HS-5 (cell line): ENCODE data around the gene MSRB2.
"Not testable (repeated sequence)": the region's sequence is repeated elsewhere in the genome, so short reads cannot be mapped to it uniquely, and the experiment has no call there.

Experiments
- DNase-seq: peaks from one replicate; pipeline ENCODE4 v3.0.0-alpha.2; 2012; ENCODE audit warnings: low read depth

Gene MSRB2

GRCh38 chr10:23095404-23095965 lies at the start of gene MSRB2:
MSRB2 (plus strand) TSS chr10:23095579; CDS start chr10:23095609, 30 bp downstream.
- peak; percentile 38 for DNase-seq

DNA sequence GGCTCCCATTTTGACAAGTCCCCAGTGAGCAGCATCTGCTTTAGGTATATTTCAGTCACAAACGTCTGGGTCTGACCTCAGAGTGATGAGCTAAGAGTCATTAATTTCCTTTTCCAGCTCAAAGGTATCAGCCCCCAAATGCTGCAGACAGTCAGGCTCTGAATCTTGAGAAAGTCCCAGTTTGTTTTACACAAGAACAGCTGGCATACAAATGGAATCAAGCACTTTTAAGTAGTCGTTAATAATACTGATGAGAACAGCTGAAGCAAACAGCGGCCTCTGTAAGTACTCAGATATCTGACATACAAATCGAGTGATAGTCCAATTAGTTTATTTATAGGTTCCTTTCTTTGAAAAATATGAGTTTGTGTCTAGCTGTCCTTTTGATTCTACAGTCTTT lies 49.4 kb upstream of the MSRB2 start:
- DNase-seq = no peak

- DNase-seq = no peak
Observed at GRCh38 chr10:23047201-23048050, 48.0 kb upstream of the MSRB2 start.

DNA sequence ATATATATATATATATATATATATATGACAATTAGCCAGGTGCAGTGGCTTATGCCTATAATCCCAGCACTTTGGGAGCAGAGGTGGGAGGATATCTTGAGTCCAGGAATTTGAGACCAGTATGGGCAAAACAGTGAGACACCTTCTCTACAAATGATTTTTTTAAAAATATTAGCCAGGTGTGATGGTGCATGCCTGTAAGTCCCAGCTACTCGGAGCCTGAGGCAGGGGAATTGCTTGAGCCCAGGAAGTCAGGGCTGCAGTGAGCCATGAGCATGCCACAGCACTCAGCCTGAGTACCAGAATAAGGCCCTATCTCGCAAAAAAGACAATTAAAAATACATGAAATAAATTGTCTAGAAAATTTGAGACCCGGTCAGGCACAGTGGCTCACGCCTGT lies 47.2 kb upstream of the MSRB2 start:
- DNase-seq = no peak

GRCh38 chr10:23051278-23051677 lies 44.1 kb upstream of the MSRB2 start:
- DNase-seq = no peak

DNA sequence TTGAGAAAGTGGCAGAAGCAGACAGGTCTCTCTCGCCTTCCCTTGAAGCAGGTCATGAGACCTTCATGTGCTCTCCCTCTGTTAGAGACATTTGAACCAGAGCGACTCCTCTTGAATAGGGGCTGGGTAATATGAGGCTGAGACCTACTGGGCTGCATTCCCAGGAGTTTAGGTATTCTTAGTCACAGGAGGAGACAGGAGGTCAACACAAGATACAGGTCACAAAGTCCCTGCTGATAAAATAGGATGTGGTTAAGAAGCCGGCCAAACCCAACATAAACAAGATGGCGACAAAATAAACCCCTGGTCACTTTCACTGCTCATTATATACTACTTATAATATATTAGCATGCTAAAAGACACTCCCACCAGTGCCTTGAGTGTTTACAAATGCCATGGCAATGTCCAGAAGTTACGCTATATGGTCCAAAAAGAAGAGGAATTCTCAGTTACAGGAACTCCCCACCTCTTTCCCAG lies 43.5 kb upstream of the MSRB2 start:
- DNase-seq = no peak

GRCh38 chr10:23053036-23053435 lies 42.3 kb upstream of the MSRB2 start:
- DNase-seq = no peak

DNA sequence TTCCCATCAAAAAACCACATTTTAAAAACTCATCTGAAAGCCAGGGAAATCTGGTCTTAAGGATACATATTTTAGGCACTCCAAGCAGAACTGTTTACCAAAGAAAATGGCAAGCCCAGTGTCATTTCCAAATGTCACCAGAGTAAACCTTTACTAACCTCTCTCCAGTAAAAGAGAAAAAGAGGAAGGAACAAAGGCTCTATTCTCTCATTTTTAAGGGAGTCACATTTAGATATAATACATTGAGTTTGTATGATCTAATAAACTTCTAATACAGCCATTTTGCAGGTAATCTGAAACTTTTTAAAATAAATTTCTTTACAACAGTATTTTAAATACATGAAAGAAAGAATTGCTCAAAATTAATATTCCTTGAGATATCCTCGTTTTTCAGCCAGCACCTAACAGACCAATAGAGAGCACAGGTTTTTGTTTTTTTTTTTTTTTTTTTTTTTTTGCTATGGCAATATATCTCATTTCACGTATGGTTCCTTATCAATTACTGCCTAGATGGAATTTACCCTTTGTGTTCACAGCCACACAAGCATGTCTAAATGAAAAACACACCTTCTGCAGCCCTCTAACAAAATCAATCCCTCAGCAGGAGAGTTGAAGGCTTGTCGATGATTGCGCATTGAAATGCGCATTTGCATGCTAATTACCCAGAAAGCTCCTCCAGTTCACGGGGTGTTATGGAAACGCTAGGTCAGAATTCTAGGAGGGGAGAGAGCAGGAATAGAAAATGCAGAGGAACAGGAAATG lies 39.8 kb upstream of the MSRB2 start:
- no peak for DNase-seq

DNA sequence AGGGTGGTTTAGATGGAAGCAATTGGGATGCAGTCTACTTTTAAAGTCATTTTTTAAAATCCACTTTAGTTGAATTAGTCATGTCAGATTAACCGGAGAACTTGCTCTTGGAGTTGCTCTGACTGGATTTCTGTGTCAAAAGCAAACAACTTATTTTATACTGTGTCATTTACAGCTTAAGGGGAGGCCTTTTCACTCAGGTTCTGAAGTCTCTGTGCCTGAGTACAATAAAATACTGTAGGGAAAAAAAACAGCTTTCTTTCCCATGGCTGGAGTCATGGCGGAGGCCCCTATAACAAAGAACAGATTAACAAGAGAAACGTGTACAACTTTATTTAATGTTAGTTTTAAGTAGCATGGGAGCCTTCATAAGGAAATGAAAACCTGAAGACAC lies 39.2 kb upstream of the MSRB2 start:
- DNase-seq = no peak

- DNase-seq = no peak
Observed at GRCh38 chr10:23058366-23058765, 37.0 kb upstream of the MSRB2 start.

- DNase-seq = no peak
Observed at GRCh38 chr10:23060918-23061317, 34.5 kb upstream of the MSRB2 start.

DNA sequence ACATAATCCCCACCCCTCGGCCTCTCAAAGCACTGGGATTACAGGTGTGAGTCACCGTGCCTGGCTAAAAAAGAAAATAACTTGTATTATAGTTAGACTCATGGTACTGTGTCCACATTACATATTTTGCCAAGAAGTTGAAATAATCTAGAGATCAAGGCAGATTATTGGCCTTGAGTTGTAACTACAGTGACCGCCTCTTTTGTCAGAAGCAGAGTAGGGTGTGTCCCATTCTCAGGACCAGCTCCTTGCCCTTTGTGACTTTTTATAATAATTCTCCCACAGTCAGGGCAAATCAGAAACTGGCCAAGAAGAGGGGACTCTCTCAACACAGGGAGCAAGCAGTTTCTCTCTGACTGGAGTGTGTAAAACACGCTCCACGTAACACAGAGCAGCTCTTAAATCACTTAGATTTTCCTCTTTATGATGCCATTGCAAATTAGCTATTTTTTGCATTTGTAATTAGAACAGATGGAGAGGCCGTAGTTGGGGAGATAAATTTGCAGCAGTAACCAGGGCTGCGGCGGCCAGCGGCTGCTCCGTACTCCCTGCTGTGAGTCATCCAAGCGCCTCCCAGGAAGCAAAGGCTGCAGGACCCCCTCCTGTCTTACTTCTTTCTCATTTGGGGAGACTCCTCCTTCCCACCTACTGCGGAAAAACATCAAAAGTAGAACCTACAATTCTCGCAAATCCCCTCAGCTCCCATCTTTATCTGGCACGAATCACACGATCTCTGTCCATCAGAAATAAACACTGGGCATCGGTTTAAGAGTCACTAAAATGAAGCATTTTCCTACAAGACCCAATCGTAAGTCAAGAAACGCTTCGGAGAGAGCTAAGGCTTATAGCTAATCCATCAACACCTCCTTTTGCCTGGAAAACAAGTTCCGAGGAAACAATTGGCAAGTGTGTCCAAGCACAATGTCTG lies 32.1 kb upstream of the MSRB2 start:
- DNase-seq = no peak

DNA sequence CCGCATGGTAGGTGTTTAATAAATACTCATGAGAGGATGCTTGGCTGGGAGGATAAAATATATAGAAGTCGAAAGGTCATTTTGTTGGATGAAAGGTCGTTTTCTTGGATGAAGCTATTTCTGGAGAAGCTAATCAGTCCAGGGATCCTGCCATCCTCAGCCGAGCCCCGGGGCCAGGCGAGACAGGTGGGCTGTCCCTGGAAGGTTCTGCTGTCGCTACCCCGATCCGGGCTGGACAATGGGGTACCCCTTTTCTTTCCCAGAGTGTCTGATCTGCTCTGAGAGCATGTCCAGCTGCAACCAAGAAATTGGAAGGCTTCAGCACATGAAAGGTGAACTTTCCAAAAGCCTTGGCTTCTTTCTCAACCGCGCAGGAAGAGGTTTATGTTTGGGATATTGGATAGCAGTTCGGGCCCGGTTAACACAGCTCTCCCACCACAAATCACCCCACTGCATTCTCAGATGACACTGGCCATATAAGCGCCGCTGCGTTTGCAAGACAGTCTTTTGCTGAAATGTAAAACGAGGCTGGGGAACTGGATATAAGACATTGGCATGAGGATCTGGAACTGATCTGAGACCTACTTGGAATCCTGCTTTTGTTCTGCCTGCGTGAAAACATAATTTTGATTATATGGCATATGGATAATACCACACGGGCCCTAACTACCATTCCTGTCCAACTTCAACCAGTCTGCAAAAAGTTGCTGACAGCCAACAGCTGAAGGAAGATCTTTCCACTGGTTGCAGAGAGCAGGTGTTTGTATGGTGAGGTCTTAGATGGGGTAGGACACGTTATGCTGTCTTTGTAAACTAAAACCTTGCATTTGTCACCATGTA lies 31.2 kb upstream of the MSRB2 start:
- DNase-seq = no peak

GRCh38 chr10:23064813-23065114 lies 30.6 kb upstream of the MSRB2 start:
- not testable (repeated sequence) for DNase-seq

DNA sequence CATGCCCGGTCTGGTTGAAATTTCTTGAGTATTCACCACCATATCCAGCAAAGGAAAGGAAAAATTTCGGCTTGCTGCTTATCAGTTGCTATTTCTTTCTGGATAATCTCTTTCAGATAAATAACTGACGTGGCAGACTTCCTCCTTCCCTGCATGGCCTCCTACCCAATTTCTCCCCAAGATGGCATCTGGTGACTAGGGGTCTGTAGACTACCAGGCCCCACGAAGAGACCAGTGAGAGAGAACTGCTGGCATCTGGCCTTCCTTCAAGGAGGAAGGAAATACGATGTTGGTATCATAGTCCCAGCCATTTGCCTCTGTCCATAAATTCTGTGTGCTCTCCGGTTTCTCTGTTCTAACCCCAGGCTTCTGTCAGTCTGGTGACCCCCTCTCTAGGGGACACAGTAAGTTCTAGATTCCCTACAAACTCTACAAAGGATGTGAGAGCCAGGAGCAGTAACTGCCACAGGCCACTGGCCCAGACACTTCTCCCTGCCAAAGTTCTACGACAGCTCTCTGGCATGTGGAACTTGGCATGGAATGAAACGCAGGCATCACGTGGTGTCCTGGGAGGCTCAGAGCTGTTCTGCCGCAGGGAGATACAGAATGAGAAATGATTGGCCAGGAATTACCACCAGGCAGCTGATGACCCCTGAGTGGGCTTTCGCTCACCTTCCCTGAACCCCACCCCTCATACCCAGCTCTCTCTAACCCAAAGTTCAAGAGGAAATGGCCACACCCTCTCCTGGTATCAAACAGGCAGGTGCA lies 30.0 kb upstream of the MSRB2 start:
- DNase-seq = no peak

DNA sequence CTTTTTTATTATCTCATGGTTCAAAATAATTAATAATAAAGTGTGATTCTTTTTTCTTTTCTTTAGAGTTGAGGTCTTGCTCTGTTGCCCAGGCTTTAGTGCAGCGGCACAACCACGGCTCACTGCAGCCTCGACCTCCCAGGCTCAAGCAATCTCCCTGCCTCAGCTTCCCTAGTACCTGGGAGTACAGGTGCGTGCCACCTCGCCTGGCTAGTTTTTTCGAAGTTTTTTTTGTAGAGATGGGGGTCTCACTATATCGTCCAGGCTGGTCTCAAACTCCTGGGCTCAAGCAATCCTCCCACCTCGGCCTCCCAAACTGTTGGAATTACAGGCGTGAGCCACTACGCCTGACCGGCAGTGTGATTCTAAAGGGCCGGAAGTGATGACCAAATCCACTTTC lies 28.0 kb upstream of the MSRB2 start:
- no peak for DNase-seq

DNA sequence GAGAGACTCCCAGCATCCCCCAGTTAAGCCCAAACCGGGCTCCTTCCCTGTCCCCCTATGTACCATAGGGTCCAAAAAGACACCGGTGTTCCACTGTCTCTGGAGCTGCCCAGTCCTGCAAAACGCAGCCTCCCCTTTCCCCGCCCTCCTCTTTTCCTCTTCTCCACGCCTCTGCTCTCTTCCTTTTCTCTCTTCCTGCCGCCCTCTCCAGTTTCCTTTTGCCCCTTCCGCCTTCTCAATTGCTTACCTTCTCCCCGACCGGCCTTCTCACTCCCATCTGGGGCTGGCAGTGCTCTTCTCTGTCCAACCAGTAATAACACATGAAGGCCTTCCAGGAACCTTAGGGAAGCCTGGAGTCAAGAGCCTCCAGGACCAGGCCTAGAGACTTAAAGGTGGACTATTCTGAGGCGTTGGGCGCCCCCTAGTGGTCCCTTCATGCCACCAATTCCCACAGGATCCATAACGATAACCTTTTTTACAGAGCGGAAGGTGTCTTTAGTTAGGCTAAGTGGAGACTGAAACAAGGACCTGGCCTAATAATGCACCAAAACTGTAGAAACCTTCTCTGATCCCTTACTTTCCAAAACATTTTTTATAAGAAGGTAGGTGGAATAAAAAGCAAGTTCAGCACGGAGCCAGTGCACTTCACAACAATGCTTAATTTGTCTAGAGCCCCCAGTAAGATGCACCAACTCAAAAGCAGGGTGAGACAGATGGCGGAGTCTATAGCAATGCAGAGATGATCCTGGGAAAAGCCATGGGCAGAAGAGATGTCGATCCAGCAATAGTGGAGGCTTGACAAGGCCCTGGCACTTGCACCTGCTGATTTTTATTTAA lies 27.2 kb upstream of the MSRB2 start:
- no peak for DNase-seq

DNA sequence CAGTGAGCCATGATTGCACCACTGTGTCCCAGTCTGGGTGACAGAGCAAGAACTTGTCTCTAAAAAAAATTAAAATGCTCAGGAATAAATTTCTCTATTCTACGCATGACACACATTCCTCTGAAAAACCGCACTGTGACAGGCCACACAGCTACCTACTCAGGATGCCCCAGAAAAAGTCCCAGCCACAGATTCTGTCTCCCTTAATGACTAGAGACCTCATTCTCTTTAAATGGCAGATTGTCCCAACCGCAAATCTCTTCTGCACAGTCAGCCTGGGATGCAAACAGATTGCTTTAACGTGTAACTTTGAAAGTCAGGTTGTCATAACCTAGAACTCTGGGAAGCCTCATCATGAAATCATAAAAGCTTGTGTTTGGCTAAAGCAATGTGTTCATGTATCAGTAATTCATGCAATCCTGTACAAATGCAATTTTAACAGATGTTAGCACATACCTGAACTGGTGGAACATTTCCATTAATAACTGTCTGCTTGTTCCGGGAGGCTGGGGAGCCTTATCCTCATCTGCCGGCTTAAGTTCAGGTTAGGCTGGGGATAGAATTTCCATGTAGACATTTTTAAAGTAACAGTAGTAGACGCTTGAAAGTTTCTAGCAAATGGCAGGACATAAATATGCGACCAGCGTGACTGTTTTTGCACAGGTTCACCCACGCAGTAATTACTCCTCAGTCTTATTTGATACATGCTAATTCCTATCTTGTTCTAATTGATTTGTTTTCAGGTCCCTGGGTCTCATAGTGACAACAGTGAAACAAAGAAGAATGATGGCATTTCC lies 26.2 kb upstream of the MSRB2 start:
- no peak for DNase-seq
